Measurements from ENCODE around the gene CNTFR. TPM values are rescaled to one million over a fixed set of nuclear protein-coding genes. Genes with fewer than 3 reads are reported as not detected.

The CNTFR gene
- total RNA-seq = 0.07 TPM in 1 of 2 replicates, not detected in the other

GRCh38 chr9:34589636-34590380, at the start of gene CNTFR:
TSS of gene CNTFR (minus strand) at chr9:34589724. CDS start at chr9:34568981, 20,743 bp downstream.

GRCh38 chr9:34637356-34638137, 48.0 kb upstream of the CNTFR start, which contains the start of gene SIGMAR1:
TSS of gene SIGMAR1 (minus strand) at chr9:34637787. CDS start at chr9:34637697, 90 bp downstream.

GRCh38 chr9:34628656-34629490, 39.3 kb upstream of the CNTFR start, which contains the start of gene ARID3C:
TSS of gene ARID3C (minus strand) at chr9:34629066. CDS start at chr9:34628014, 1,052 bp downstream.

GRCh38 chr9:34620061-34620994, 30.8 kb upstream of the CNTFR start, which contains the start of gene DCTN3:
TSS of gene DCTN3 (minus strand) at chr9:34620495. CDS start at chr9:34620464, 31 bp downstream.

GRCh38 chr9:34611811-34612787, 22.6 kb upstream of the CNTFR start, which contains the start of gene RPP25L:
TSS of gene RPP25L (minus strand) at chr9:34612097. CDS start at chr9:34611296, 801 bp downstream.

GRCh38 chr9:34522971-34523797, 66.3 kb downstream of the CNTFR start, which contains the start of gene ENHO:
TSS of gene ENHO (minus strand) at chr9:34522990. CDS start at chr9:34521695, 1,295 bp downstream.

Other genes starting within 250 kb of the CNTFR start
- gene MYORG, start 212.8 kb downstream of the CNTFR start, total RNA-seq = 2.2 and 2.5 TPM in 2 replicates
- 12.5 and 21.2 TPM in 2 replicates for gene FAM219A, start 131.2 kb downstream of the CNTFR start, total RNA-seq
- gene DNAI1, start 130.9 kb downstream of the CNTFR start, total RNA-seq = 0.03 TPM in 1 of 2 replicates, not detected in the other
- gene ENHO, start 66.7 kb downstream of the CNTFR start, total RNA-seq = 0.13 TPM in 1 of 2 replicates, not detected in the other
- 14.6 and 15.1 TPM in 2 replicates for gene RPP25L, start 22.4 kb upstream of the CNTFR start, total RNA-seq
- gene DCTN3, start 30.8 kb upstream of the CNTFR start, total RNA-seq = 67.4 and 102 TPM in 2 replicates
- gene ARID3C, start 39.3 kb upstream of the CNTFR start, total RNA-seq = 0.13 and 0.36 TPM in 2 replicates
- 72.6 and 108 TPM in 2 replicates for gene SIGMAR1, start 48.1 kb upstream of the CNTFR start, total RNA-seq
- gene GALT, start 57.0 kb upstream of the CNTFR start, total RNA-seq = 34.2 and 41.8 TPM in 2 replicates
- 14.2 and 26.6 TPM in 2 replicates for gene IL11RA, start 62.5 kb upstream of the CNTFR start, total RNA-seq
- 0.17 TPM in 1 of 2 replicates, not detected in the other for gene CCL27, start 72.9 kb upstream of the CNTFR start, total RNA-seq
- not detected in 2 replicates for gene CCL19, start 101.6 kb upstream of the CNTFR start, total RNA-seq
- gene CCL21, start 120.4 kb upstream of the CNTFR start, total RNA-seq = not detected in 2 replicates

Data from smooth muscle cell of the pulmonary artery (primary cell).